Measurements from ENCODE around the gene ACAD9. TPM values are rescaled to one million over a fixed set of nuclear protein-coding genes. Genes with fewer than 3 reads are reported as not detected.

The ACAD9 gene
- total and polyA plus RNA-seq, 9 of the 15 experiments (the other 6 are each of a cell fraction or from before 2014, with no cell fraction given): 10.2 to 32.6 (median 22.8) TPM

DNA sequence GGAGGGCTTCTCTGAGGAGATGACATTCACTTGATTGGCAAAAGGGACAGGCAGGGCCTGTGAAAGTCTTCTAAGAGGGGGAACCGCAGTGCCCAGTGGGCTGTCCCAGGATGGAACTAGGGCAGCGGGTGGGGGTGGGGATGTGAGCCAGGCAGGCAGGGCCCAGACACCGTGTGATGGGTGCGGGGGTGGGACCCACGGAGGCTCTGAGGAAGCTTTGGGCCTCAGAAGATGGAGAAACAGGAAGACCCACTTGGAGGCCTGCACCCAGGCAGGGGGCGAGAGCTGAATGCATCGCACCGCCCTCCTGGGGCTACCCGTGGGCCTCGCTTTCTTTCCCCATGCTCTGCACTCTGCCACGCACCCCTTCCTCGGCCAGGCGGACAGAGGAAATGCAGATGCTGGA, 32.9 kb upstream of the ACAD9 start:
- H3K36me3 ChIP-seq (ENCODE audit: control insufficient read depth, insufficient read depth, low read length): no peaks in the 10 kb centered on the region
- ChIA-PET POLR2A (interaction anchor here (1.0 kb wide), 1 partner anchor 197 kb away, joined by 4 read pairs; no protein-coding TSS in a partner anchor), CTCF (ENCODE audit: low intra/inter-chr PET ratio) (interaction anchor here (1.2 kb wide), 2 partner anchors 63 to 166 kb away, joined by 3 read pairs; no protein-coding TSS in a partner anchor)
- no peaks in the 10 kb centered on the region for H4K20me1 ChIP-seq (replicated peaks; ENCODE audit: control insufficient read depth, insufficient read depth, low read length)
- intact Hi-C loops (cut with micrococcal nuclease) (loop anchor here (1.0 to 5.0 kb wide), 3 partner anchors 44 to 164 kb away; no protein-coding TSS in a partner anchor), in situ Hi-C loops (cut with MboI) (no loop called here)
- H3K27me3 ChIP-seq (ENCODE audit: control insufficient read depth in 2 of 2, insufficient read depth in 2 of 2, low read length in 2 of 2): no peaks in the 10 kb centered on the region
- no peak overlapping the region for H3K4me3 ChIP-seq
- no peaks in the 10 kb centered on the region for H3K79me2 ChIP-seq (ENCODE audit: control insufficient read depth, insufficient read depth, low read length)
- peak overlapping the region; percentile 56 for H3K4me2 ChIP-seq (ENCODE audit: insufficient read depth, low read length)
- no TSS peak for BruUV-seq (replicated peaks)
- H3K27ac ChIP-seq (ENCODE audit: extremely low read depth, low read depth, low read length): peak overlapping the region; percentile 66; the same call in 1 of the 3 replicates
- FAIRE-seq: no peak
- H3K9me3 ChIP-seq (replicated peaks; ENCODE audit: control insufficient read depth, insufficient read depth, low read depth, low read length): no peaks in the 10 kb centered on the region
- H3K9me1 ChIP-seq (ENCODE audit: control insufficient read depth, insufficient read depth, low read length): no peaks in the 10 kb centered on the region
- H3K9ac ChIP-seq (ENCODE audit: insufficient read depth in 1 of 2, low read depth in 2 of 2, low read length in 2 of 2): peak overlapping the region in 1 of 2 experiments; percentile 27; a peak in 2 of 4 replicates
- 88% methylated on average over 5 of the region's 13 CpGs for WGBS (ENCODE audit: insufficient coverage, low coverage, missing lambda C conversion rate)
- ATAC-seq: peak; percentile 4; the same call in 1 of the 3 replicates
- peaks cover 13 to 45% of the 10 kb centered on the region in 2 experiments; a peak in 4 of 5 replicates for H3K4me1 ChIP-seq (replicated peaks in 1 of 2; ENCODE audit: control insufficient read depth in 2 of 2, insufficient read depth in 2 of 2, low read length in 2 of 2)
- peak overlapping the region; percentile 66 for H2AFZ ChIP-seq (ENCODE audit: low read depth, low read length)
- TF ChIP-seq EWSR1 (IDR thresholded peaks at IDR 0.05; ENCODE audit: borderline replicate concordance, low read depth, partially characterized antibody) (no peak), KLF1 (tag; IDR thresholded peaks at IDR 0.05) (no peak), NR1H2 (CRISPR knock-in tag; IDR thresholded peaks at IDR 0.05) (no peak), GATA2 (CRISPR knock-in tag; IDR thresholded peaks at IDR 0.05) (no peak), ZNF644 (tag; IDR thresholded peaks at IDR 0.05; ENCODE audit: low read depth) (no peak), HDAC6 (IDR thresholded peaks at IDR 0.05; ENCODE audit: low read depth, low read length) (no peak)
- TF ChIP-seq, protein P1, sequence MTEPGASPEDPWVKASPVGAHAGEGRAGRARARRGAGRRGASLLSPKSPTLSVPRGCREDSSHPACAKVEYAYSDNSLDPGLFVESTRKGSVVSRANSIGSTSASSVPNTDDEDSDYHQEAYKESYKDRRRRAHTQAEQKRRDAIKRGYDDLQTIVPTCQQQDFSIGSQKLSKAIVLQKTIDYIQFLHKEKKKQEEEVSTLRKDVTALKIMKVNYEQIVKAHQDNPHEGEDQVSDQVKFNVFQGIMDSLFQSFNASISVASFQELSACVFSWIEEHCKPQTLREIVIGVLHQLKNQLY (CRISPR knock-in tag; conservative IDR thresholded peaks at IDR 0.05): no peak
- DNase-seq (ENCODE audit: extremely low read depth in 1 of 4, low spot score in 3 of 4): no peak
